Ovary (tissue), 3 donors: ENCODE measurements around the gene CERS6.

Experiments used
- EP300 ChIP-seq: sonication (generic); formaldehyde crosslinking; IDR thresholded peaks from one replicate; pipeline ENCODE4 v1.6.1; 2017; ENCODE audit warnings: antibody characterized with exemption
- POLR2A ChIP-seq: fragments of 450-650 bp; IDR thresholded peaks from one replicate; pipeline ENCODE4 v1.6.1; 2017; ENCODE audit warnings: antibody characterized with exemption, mild to moderate bottlenecking, moderate library complexity
- TF ChIP-seq, protein P1 (sequence below), 3 donors: fragments of 450-650 bp in 2 of 3; fragments of 200-600 bp in 1 of 3; IDR thresholded peaks; one replicate each; pipeline versions ENCODE4 v1.5.1 to v1.8.0; 2016 to 2022; ENCODE audit warnings: antibody characterized with exemption in 3 of 3, mild to moderate bottlenecking in 1 of 3
- donor health status: DM: no; HTN: no; CAD: no.

- TF ChIP-seq POLR2A = no peak
- TF ChIP-seq, protein P1, sequence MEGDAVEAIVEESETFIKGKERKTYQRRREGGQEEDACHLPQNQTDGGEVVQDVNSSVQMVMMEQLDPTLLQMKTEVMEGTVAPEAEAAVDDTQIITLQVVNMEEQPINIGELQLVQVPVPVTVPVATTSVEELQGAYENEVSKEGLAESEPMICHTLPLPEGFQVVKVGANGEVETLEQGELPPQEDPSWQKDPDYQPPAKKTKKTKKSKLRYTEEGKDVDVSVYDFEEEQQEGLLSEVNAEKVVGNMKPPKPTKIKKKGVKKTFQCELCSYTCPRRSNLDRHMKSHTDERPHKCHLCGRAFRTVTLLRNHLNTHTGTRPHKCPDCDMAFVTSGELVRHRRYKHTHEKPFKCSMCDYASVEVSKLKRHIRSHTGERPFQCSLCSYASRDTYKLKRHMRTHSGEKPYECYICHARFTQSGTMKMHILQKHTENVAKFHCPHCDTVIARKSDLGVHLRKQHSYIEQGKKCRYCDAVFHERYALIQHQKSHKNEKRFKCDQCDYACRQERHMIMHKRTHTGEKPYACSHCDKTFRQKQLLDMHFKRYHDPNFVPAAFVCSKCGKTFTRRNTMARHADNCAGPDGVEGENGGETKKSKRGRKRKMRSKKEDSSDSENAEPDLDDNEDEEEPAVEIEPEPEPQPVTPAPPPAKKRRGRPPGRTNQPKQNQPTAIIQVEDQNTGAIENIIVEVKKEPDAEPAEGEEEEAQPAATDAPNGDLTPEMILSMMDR (IDR thresholded peaks at IDR 0.05) = no peak
- TF ChIP-seq EP300 = no peak
Observed at GRCh38 chr2:168766600-168766999, 310.5 kb downstream of the CERS6 start.
